LHCN-M2 (cell line): ENCODE results near the gene COX10. TPM values are rescaled to one million over a fixed set of nuclear protein-coding genes. Genes with fewer than 3 reads are reported as not detected.
"Not testable (repeated sequence)": the region's sequence is repeated elsewhere in the genome, so short reads cannot be mapped to it uniquely, and the experiment has no call there.

Experiments used
- DNase-seq: peaks from one replicate; pipeline ENCODE4 v3.0.0-alpha.2; 2012; ENCODE audit warnings: low read depth
- total RNA-seq: library from RNA; depleted of rRNA; stranded (reverse); fragments of >200 nt; gene quantifications from 2 replicates; pipeline ENCODE4 v1.2.3, GENCODE V29; 2014

Gene COX10
- total RNA-seq, 1 experiment from 2014 or later: 20.8 TPM

GRCh38 chr17:14121952-14122351, 52.6 kb downstream of the COX10 start:
- no peak for DNase-seq

- no peak for DNase-seq
These were observed 54.4 kb downstream of the COX10 start for GRCh38 chr17:14123619-14124278.

DNA sequence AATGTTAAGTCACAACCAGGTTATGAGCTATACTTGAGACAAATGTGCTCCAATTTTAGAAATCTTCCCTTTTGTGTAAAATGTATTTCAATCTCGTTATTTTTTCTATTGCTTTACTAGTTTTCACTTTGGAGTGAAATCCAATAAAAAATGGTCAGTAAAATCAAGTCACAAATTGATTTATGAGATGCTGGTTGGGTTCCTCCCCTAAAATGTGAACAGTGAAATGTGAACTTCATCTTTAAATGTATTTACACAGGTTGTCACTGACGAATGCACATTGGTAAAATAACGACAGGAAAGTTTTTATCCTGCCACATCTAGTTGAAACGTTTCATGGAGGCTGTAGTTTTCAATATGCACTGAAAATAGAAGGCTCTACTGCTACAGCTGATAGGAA, 55.5 kb downstream of the COX10 start:
- no peak for DNase-seq

GRCh38 chr17:14125518-14126137, 56.3 kb downstream of the COX10 start:
- no peak for DNase-seq

DNA sequence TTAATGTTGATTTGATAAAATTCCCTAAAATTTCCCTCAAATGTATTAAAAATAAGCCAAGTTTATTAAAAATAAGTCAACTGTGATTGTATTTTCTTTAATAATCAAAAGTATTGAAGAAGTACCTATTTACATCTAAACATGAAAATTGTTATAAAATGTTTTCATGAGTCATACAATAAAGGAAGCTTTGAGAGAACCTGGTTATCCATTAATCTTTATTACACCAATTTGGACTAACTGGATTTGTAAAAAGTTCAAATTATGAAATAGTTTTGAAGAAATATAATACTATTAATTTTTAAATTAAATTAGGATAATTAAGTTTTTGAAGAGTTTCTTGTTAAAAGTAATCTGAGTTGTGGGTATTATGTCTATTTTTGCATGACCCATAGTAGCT, 63.8 kb downstream of the COX10 start:
- DNase-seq: no peak

- no peak for DNase-seq
These were observed 65.2 kb downstream of the COX10 start for GRCh38 chr17:14134456-14134855.

DNA sequence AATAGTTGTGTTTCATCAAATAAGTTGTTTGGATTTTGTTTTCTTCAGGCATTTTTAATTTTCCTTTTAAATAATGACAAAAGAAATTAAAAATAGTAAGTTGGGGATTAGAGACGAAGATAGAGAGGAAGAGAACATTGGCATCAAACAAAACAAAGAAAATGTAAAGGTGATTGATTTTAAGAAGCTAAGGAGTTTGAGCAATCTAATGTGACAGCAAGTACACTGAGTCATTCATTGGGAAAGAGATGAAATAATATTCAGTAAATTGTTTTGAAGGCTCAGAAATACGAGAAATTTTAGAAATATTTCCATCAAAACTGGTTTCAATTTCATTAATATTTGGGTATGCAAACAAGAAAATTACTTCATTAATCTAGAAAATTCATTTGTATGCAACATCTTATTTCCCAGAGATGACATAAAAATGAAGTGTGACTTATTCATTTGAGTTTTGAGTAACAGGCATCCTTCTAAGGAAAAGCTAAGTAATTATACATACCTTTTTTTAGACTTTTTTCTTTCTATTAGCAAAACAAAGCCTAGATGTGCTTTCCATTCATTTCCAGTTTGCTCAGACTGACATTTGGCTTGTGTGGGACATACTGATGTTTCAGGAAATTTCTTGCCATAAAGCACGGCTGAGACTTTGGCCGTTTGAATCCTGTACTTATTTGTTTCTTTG, 66.7 kb downstream of the COX10 start:
- DNase-seq: no peak

DNA sequence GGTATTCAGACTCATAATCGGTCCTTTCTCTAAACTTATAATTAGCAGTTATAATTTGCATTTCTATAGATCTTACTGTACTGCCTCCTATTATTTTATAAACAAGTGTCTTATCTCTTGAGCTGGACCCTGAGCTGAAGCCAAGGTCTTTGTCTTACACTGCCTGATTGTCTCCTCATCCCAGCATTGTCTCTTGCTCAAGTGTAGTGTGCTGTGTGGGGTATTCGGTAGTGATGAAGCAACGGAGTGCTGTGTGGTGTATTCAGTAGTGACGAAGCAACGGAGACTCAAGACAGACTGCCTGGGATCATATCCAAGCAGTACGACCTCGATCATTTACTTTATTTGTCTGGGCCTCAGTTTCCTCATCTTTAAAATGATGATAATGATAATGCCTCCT, 69.3 kb downstream of the COX10 start:
- no peak for DNase-seq

DNA sequence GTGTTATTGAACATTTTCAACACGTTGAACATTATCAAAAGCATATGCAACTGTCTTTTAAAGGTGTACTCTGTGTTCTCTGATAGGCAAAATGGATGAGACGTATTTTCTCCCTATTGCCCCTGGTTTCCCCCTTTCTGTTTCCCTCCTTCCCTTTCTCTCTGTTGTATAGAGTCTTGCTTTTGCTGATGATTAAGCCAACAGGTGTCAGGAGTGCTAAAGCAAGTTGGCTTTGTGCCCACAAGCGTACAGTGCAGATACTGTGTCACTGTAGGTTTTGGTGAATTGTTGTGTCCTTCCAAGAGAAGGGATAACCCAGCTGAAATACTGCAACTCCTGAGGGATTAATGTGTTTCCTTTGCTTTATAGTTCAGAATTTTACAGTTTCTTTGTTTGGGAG, 74.4 kb downstream of the COX10 start:
- peak; percentile 83 for DNase-seq

DNA sequence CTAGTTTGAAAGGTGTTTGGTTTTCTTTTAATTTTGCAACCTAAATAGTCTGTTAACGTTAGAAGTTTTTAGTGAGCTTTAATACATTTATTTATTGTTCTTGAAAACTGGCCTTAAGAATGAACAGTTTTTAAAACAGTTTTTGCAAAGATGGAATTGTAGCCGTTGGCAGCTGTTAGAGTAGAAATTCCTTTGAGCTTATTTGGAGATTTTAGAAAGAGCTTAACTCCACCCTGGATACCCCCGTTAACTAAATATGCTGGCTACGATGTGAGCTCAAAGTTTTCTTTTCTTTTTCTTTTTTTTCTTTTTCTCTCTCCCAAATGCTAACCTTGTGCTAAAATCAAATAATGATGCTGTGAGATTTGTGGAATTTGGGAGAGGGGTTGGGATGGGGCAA, 75.2 kb downstream of the COX10 start:
- peak; percentile 38 for DNase-seq

DNA sequence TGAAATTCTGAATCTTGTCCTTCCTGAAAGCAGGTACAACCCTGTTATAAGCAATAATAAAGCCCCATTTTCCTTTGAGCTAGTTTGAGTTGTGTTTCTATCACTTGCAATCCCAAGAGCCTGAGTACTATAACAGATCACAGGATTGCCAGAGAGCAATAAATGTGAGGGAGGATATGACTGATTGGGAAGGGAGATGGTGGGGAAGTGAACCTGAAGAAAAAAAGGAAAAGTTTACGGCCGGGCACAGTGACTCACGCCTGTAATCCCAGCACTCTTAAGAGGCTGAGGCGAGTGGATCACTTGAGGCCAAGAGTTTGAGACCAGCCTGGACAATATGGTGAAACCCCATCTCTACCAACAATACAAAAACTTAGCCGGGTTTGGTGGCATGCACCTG, 80.4 kb downstream of the COX10 start:
- DNase-seq: no peak

DNA sequence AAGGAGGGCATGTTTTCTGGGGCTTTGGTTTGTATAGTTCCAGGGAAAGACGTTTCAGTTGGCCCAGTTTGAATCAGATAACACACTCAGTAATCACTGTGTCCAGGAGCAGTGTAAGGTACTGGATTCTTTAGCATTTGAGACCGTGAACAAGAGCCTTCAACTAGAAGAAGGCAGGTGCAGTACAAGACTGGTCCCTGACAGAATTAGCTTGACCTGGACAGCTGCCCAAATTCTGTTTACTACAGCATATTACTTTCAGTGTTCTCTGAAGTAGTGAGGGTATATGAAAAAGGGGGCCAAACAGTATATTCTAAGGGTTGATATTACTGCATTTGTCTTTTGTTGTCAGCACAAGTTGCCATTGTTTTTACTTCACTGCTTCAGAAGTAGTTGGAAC, 81.3 kb downstream of the COX10 start:
- DNase-seq: no peak

- no peak for DNase-seq
These were observed 83.4 kb downstream of the COX10 start for GRCh38 chr17:14152721-14153120.

DNA sequence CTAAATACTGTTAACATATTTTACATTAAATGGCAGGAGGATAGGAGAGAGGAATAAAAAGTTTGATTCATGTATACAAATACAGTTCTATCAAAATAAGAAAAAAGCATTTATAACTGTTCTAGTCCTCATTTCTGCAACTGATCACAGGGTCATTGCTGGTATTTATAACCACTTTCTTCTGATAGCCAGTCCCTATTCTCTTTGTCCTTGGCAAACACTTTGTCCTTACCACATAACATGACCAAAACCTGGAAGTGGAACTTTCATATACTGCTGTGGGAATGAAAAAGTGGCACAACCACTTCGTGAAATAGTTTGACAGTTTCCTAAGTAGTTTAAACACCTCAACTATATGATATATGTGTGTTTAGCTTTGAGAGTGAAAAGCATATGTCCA, 84.1 kb downstream of the COX10 start:
- no peak for DNase-seq

- no peak for DNase-seq
These were observed 87.4 kb downstream of the COX10 start for GRCh38 chr17:14156689-14157088.

GRCh38 chr17:14157822-14158221, 88.5 kb downstream of the COX10 start:
- no peak for DNase-seq

DNA sequence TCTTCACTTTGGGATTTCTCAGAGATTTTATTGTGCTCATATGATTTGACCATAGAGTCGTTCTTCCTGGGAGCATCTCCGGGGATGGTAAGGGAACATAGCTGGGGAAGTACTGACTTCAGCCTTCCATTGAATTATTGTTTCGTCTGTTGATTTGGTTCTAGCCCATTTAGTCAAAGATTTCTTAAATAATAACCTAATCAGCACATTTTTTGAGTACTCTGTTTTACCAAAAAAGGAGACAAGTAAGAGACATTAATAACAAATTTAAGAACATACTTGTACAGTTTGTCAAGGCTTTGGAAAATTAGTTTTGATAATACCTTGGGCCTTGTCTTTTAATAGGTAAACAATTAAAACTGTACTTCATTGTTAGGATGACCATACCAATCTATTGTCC, 89.4 kb downstream of the COX10 start:
- DNase-seq: no peak

DNA sequence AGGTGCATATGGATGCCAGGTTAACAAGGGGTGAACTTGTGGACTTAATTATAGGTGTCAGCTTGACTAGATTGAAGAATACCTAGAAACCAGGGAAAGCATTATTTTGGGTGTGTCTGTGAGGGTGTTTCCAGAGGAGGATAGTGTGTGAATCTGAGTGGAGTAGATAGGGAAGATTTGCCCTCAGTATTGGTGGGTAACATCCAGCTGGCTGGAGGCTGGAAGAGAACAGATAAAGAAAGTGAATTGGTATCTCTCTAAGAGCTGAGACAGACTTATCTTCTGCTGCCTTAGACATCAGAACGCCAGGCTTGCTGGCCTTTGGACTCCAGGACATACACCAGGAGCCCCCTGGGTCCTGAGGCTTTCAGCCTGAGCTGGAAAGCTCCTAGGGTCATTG, 92.1 kb downstream of the COX10 start:
- no peak for DNase-seq

DNA sequence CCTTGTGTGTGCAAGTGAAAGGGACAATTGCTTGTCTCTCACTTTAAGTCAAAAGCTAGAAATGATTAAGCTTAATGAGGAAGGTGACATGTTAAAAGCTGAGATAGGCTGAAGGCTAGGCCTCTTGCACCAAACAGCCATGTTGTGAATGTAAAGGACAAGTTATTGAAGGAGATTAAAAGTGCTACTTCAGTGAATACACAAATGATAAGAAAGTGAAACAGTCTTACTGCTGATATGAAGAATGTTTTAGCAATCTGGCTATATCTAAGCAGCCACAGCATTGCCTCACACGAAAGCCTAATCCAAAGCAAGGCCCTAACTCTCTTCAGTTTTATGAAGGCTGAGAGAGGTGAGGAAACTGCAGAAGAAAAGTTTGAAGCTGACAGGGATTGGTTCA, 96.3 kb downstream of the COX10 start:
- no peak for DNase-seq

- DNase-seq: not testable (repeated sequence)
These were observed 98.5 kb downstream of the COX10 start for GRCh38 chr17:14167831-14168230.

DNA sequence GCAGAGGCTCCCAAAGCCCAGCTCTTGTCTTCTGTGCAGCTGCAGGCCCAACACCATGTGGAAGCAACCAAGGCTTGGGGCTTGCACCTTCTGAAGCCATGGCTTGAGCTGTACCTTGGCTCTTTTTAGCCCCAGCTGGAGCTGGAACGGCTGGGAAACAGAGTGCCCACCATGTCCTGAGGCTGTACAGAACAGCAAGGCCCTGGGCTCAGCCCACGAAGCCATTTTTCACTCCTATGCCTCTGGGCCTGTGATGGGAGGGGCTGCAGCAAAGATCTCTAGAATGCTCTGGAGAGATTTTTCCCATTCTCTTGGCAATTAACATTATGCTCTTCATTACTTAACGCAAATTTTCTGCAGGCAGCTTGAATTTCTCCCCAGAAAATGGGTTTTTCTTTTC, 99.3 kb downstream of the COX10 start:
- no peak for DNase-seq

GRCh38 chr17:14169287-14169686, 100.0 kb downstream of the COX10 start:
- no peak for DNase-seq

DNA sequence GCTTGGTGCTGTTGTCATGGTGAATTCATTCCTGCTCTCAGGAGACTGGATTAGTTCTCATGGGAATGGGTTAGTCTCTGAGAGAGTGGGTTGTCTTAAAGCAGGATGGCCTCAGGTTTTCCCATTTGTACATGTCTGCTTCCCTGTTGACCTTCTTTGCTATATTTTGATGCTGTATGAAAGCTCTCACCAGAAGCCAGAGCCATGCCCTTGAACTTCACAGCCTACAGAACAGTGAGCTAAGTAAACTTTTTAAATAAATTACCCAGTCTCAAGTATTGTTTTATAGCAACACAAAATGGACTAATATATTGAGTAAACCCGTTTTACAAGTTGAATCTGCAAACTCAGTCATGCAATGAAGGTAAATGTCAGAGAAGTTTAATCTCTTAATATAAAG, 100.6 kb downstream of the COX10 start:
- DNase-seq: no peak
